ENCODE results near the gene TIMM9.

GRCh38 chr14:58397156-58397555 is 30.2 kb downstream of the TIMM9 start:
- TF ChIP-seq CTCF (IDR thresholded peaks at IDR 0.05) = no peak
- TF ChIP-seq POLR2AphosphoS5 (IDR thresholded peaks at IDR 0.05) = no peak
- TF ChIP-seq POLR2A (IDR thresholded peaks at IDR 0.05) = no peak
